HCT116 (cell line): Measurements from ENCODE around the gene PI4K2A. TPM values are rescaled to one million over a fixed set of nuclear protein-coding genes. Genes with fewer than 3 reads are reported as not detected.
A peak's percentile ranks its signal among the peaks of the same experiment; 100 is the strongest.

Experiments
- ATAC-seq: fragments of 200-7000 bp; cut with Tn5 transposase; 2 replicates; pipeline ENCODE4 v1.9.1; 2020; ENCODE audit warnings: mild to moderate bottlenecking, moderate library complexity
- BruUV-seq: library from RNA; stranded (reverse); fragments of 400-500 nt; replicated peaks from 2 replicates; lab custom pipeline; 2021; lab: Mats Ljungman, UMichigan
- CTCF ChIA-PET: fragments of 300-600 bp; sonication (Branson Sonifier 250); formaldehyde crosslinking; loops from one replicate; lab custom pipeline; 2021; ENCODE audit warnings: antibody characterized with exemption; lab: Charles Lee
- POLR2A ChIA-PET: fragments of 300-600, 350-600 bp; sonication (Branson Sonifier 250); formaldehyde crosslinking; loops from one replicate; lab custom pipeline; 2021; ENCODE audit warnings: antibody characterized with exemption; lab: Charles Lee
- RAD21 ChIA-PET, 2 experiments: fragments of 300-600 bp; sonication (Branson Sonifier 250); formaldehyde crosslinking; loops; one replicate each; lab custom pipeline; 2023; ENCODE audit warnings: low total read pairs in 2 of 2; ENCODE audit not compliant: uncharacterized antibody in 2 of 2, unreplicated experiment in 2 of 2, low non-redundant PET in 1 of 2; lab: Charles Lee
- DNase-seq: peaks from one replicate; pipeline ENCODE4 v3.0.0-alpha.2; 2010; ENCODE audit warnings: low read depth, low spot score
- H2AFZ ChIP-seq: fragments of 200-600 bp; shearing (Covaris generic), sonication (generic); 2 replicates; pipeline ENCODE4 v1.6.1; 2017; ENCODE audit warnings: low read depth, mixed run types, mixed read lengths, antibody characterized with exemption, low read length; ENCODE audit not compliant: poor library complexity, severe bottlenecking
- H3K27ac ChIP-seq: 2 replicates; pipeline ENCODE4 v1.5.1; 2012; ENCODE audit warnings: low read depth, low read length
- H3K27me3 ChIP-seq: fragments of 200-600 bp; sonication (generic); 2 replicates; pipeline ENCODE4 v1.6.1; 2016; ENCODE audit warnings: mixed run types, low read length, mixed read lengths; ENCODE audit not compliant: insufficient read depth
- H3K36me3 ChIP-seq, 2 experiments: fragments of 200-500 bp in 1 of 2; fragments of 200-600 bp in 1 of 2; sonication (Bioruptor generic) in 1 of 2; sonication (generic) in 1 of 2; 2 replicates each; pipeline versions ENCODE4 v1.5.1 to v1.6.1; 2014 to 2016; ENCODE audit warnings: low read length in 2 of 2, inconsistent platforms in 1 of 2, mixed read lengths in 1 of 2, mixed run types in 1 of 2; ENCODE audit not compliant: insufficient read depth in 2 of 2, control insufficient read depth in 1 of 2
- H3K4me1 ChIP-seq, 2 experiments: fragments of 200-600 bp in 1 of 2; sonication (generic) in 1 of 2; 2 replicates each; pipeline versions ENCODE4 v1.5.1 to v1.6.1; 2012 to 2017; ENCODE audit warnings: low read length in 2 of 2, inconsistent platforms in 1 of 2, mild to moderate bottlenecking in 1 of 2, mixed read lengths in 1 of 2, mixed run types in 1 of 2, moderate library complexity in 1 of 2; ENCODE audit not compliant: insufficient read depth in 2 of 2, control insufficient read depth in 1 of 2
- H3K4me2 ChIP-seq: fragments of 200-600 bp; sonication (generic); 2 replicates; pipeline ENCODE4 v1.6.1; 2017; ENCODE audit warnings: mixed run types, low read length, mixed read lengths
- H3K4me3 ChIP-seq, 2 experiments: fragments of 200-600 bp in 1 of 2; sonication (generic) in 1 of 2; replicated peaks in 1 of 2; 2 replicates each; pipeline ENCODE4 v1.5.1; 2011 to 2016; ENCODE audit warnings: low read length in 2 of 2, control low read depth in 1 of 2, low read depth in 1 of 2, mild to moderate bottlenecking in 1 of 2, mixed read lengths in 1 of 2, mixed run types in 1 of 2
- H3K79me2 ChIP-seq: fragments of 200-600 bp; sonication (generic); 2 replicates; pipeline ENCODE4 v1.6.1; 2017; ENCODE audit warnings: mild to moderate bottlenecking, mixed run types, low read length, moderate library complexity, mixed read lengths; ENCODE audit not compliant: insufficient read depth
- H3K9ac ChIP-seq: fragments of 200-600 bp; sonication (generic); 2 replicates; pipeline ENCODE4 v1.6.1; 2016; ENCODE audit warnings: low read length, mixed read lengths
- H3K9me2 ChIP-seq: fragments of 200-600 bp; sonication (generic), shearing (Covaris generic); 2 replicates; pipeline ENCODE4 v1.6.1; 2017; ENCODE audit warnings: mixed run types, mild to moderate bottlenecking, moderate library complexity; ENCODE audit not compliant: insufficient read depth
- H3K9me3 ChIP-seq, 2 experiments: fragments of 200-500 bp in 1 of 2; fragments of 200-600 bp in 1 of 2; sonication (Bioruptor generic) in 1 of 2; sonication (generic) in 1 of 2; 2 replicates each; pipeline ENCODE4 v1.6.1; 2014 to 2017; ENCODE audit warnings: low read length in 2 of 2, mixed read lengths in 2 of 2, inconsistent platforms in 1 of 2, low read depth in 1 of 2, mild to moderate bottlenecking in 1 of 2, mixed run types in 1 of 2, moderate library complexity in 1 of 2; ENCODE audit not compliant: control insufficient read depth in 1 of 2, insufficient read depth in 1 of 2
- H4K20me1 ChIP-seq: fragments of 200-600 bp; sonication (generic), shearing (Covaris generic); 2 replicates; pipeline ENCODE4 v1.6.1; 2017; ENCODE audit warnings: mixed run types, mild to moderate bottlenecking, moderate library complexity; ENCODE audit not compliant: insufficient read depth
- ATF3 ChIP-seq: IDR thresholded peaks from 2 replicates; pipeline ENCODE4 v1.6.1; 2012
- CEBPB ChIP-seq: IDR thresholded peaks from 2 replicates; pipeline ENCODE4 v1.6.1; 2012; ENCODE audit warnings: low read depth
- CTCF ChIP-seq, 3 experiments: fragments of 200-600 bp in 1 of 3; sonication (generic) in 1 of 3; IDR thresholded peaks in 2 of 3; conservative IDR thresholded peaks in 1 of 3; 2 replicates each; pipeline ENCODE4 v1.5.1; 2012 to 2017; ENCODE audit warnings: low read depth in 2 of 3, low read length in 2 of 3, antibody characterized with exemption in 1 of 3, borderline replicate concordance in 1 of 3, control low read depth in 1 of 3, mild to moderate bottlenecking in 1 of 3, mixed read lengths in 1 of 3, mixed run types in 1 of 3, moderate library complexity in 1 of 3; ENCODE audit not compliant: insufficient read depth in 1 of 3
- EZH2 ChIP-seq: fragments of 200-600 bp; sonication (generic); IDR thresholded peaks from 2 replicates; pipeline ENCODE4 v1.6.1; 2017; ENCODE audit warnings: antibody characterized with exemption, mixed run types
- JUND ChIP-seq: IDR thresholded peaks from 2 replicates; pipeline ENCODE4 v1.6.1; 2012
- POLR2A ChIP-seq: IDR thresholded peaks from 2 replicates; pipeline ENCODE4 v1.7.0; 2011; ENCODE audit warnings: borderline replicate concordance; ENCODE audit not compliant: insufficient read depth, insufficient read length; ENCODE audit errors: extremely low read depth
- REST ChIP-seq: IDR thresholded peaks from 2 replicates; pipeline ENCODE4 v1.6.1; 2012; ENCODE audit warnings: low read depth
- SIN3A ChIP-seq: IDR thresholded peaks from 2 replicates; pipeline ENCODE4 v1.6.1; 2012; ENCODE audit warnings: low read depth
- SP1 ChIP-seq: IDR thresholded peaks from 2 replicates; pipeline ENCODE4 v1.6.1; 2012; ENCODE audit warnings: low read depth
- TCF7L2 ChIP-seq: IDR thresholded peaks from 2 replicates; pipeline ENCODE4 v1.7.0; 2011; ENCODE audit warnings: borderline replicate concordance, inconsistent platforms; ENCODE audit not compliant: insufficient read depth, insufficient read length; ENCODE audit errors: extremely low read depth
- YY1 ChIP-seq: IDR thresholded peaks from 2 replicates; pipeline ENCODE4 v1.6.1; 2011; ENCODE audit warnings: low read length, low read depth, moderate library complexity, mild to moderate bottlenecking; ENCODE audit not compliant: insufficient replicate concordance; ENCODE audit errors: extremely low read depth
- ZNF274 ChIP-seq: fragments of 200-500 bp; sonication (Bioruptor generic); IDR thresholded peaks from 2 replicates; pipeline ENCODE4 v1.6.1; 2014; ENCODE audit warnings: mild to moderate bottlenecking, low read depth, low read length, inconsistent platforms
- intact Hi-C: fragments of 100-400 bp; cut with micrococcal nuclease; formaldehyde crosslinking; loops from 2 replicates; pipeline ENCODE4 v1.10.0; 2022
- total RNA-seq: library from RNA; stranded (reverse); gene quantifications from one replicate; pipeline ENCODE4 v1.2.1, GENCODE V29; 2021; ENCODE audit not compliant: unreplicated experiment

PI4K2A gene
- total RNA-seq, 1 experiment from 2014 or later, result 20.0 TPM

GRCh38 chr10:97684866-97685394 lies 44.5 kb downstream of the PI4K2A start:
- peak overlapping the region; percentile 13; the same call in 1 of the 2 replicates for H3K27ac ChIP-seq
- ATAC-seq, result no peak
- intact Hi-C loops, result no loop called here
- TF ChIP-seq CTCF (IDR thresholded peaks at IDR 0.05 in 2 of 3, conservative IDR thresholded peaks at IDR 0.05 in 1 of 3; ENCODE audit: borderline replicate concordance in 1 of 3, insufficient read depth in 1 of 3, low read depth in 2 of 3, low read length in 2 of 3) (no peak), JUND (no peak), EZH2 (no peak), POLR2A (no peak), CEBPB (no peak), REST (no peak), ATF3 (no peak), SP1 (no peak), TCF7L2 (no peak), SIN3A (no peak), YY1 (no peak), ZNF274 (no peak)
- TF ChIP-seq, all 23 proteins: peak for 0
- no peaks in the 10 kb centered on the region for H3K9me2 ChIP-seq
- ChIA-PET CTCF (interaction anchor here (2.1 to 3.1 kb wide), 3 partner anchors 9 to 24 kb away, joined by 5 to 27 read pairs (median 25); no protein-coding TSS in a partner anchor), RAD21 (no interaction called here), POLR2A (interaction anchor here (1.4 kb wide), 1 partner anchor 52 kb away, joined by 3 read pairs; the partner anchor contains the start of gene ZFYVE27)
- H3K79me2 ChIP-seq, result peaks cover 54% of the 10 kb centered on the region
- no peak for DNase-seq
- 0 out of 2 replicates have a peak overlapping the region, but pooled peaks have one; percentile 5 for H3K9ac ChIP-seq
- peak overlapping the region in 1 of 2 experiments; percentile 90; a peak in 1 of 4 replicates for H3K4me3 ChIP-seq
- no peaks in the 10 kb centered on the region for H3K9me3 ChIP-seq
- H3K4me2 ChIP-seq, result peak overlapping the region; percentile 97
- H3K4me1 ChIP-seq, result peaks cover 47 to 62% of the 10 kb centered on the region in 2 experiments
- no peaks in the 10 kb centered on the region for H3K36me3 ChIP-seq
- H2AFZ ChIP-seq, result no peak overlapping the region
- no peaks in the 10 kb centered on the region for H3K27me3 ChIP-seq
- no peaks in the 10 kb centered on the region for H4K20me1 ChIP-seq
- BruUV-seq, result no TSS peak
